ENCODE data around the gene PER1. TPM values are rescaled to one million over a fixed set of nuclear protein-coding genes. Genes with fewer than 3 reads are reported as not detected.

The PER1 gene
- total and polyA plus RNA-seq, 2 of the 13 experiments (the other 11 are each of a cell fraction or from before 2014, with no cell fraction given) = 2.6 to 3.6 TPM

GRCh38 chr17:8186787-8187516, 34.7 kb upstream of the PER1 start (continued):
- TF ChIP-seq, protein P1, sequence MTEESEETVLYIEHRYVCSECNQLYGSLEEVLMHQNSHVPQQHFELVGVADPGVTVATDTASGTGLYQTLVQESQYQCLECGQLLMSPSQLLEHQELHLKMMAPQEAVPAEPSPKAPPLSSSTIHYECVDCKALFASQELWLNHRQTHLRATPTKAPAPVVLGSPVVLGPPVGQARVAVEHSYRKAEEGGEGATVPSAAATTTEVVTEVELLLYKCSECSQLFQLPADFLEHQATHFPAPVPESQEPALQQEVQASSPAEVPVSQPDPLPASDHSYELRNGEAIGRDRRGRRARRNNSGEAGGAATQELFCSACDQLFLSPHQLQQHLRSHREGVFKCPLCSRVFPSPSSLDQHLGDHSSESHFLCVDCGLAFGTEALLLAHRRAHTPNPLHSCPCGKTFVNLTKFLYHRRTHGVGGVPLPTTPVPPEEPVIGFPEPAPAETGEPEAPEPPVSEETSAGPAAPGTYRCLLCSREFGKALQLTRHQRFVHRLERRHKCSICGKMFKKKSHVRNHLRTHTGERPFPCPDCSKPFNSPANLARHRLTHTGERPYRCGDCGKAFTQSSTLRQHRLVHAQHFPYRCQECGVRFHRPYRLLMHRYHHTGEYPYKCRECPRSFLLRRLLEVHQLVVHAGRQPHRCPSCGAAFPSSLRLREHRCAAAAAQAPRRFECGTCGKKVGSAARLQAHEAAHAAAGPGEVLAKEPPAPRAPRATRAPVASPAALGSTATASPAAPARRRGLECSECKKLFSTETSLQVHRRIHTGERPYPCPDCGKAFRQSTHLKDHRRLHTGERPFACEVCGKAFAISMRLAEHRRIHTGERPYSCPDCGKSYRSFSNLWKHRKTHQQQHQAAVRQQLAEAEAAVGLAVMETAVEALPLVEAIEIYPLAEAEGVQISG (CRISPR knock-in tag; IDR thresholded peaks at IDR 0.05) = peak; percentile 18; the same call in 1 of the 2 replicates
- no peak; the same call in 1 of the 2 replicates for TF ChIP-seq ZNF766 (CRISPR knock-in tag; IDR thresholded peaks at IDR 0.05; ENCODE audit: borderline replicate concordance)
- peak; percentile 82; the same call in 1 of the 2 replicates for TF ChIP-seq ZNF333 (CRISPR knock-in tag; IDR thresholded peaks at IDR 0.05; ENCODE audit: borderline replicate concordance)
- peak in 1 of 2 experiments; percentile 52; a peak in 2 of 4 replicates for TF ChIP-seq KLF16 (CRISPR knock-in tag; IDR thresholded peaks at IDR 0.05)
- no peak for TF ChIP-seq MZF1 (CRISPR knock-in tag; IDR thresholded peaks at IDR 0.05; ENCODE audit: borderline replicate concordance)
- TF ChIP-seq MEIS2 (CRISPR knock-in tag; IDR thresholded peaks at IDR 0.05) = peak; percentile 44
- TF ChIP-seq ZNF597 (CRISPR knock-in tag; IDR thresholded peaks at IDR 0.05) = peak; percentile 88; the same call in 1 of the 2 replicates
- TF ChIP-seq BCL6 (CRISPR knock-in tag; IDR thresholded peaks at IDR 0.05) = peak; percentile 49; the same call in 1 of the 2 replicates
- TF ChIP-seq HNRNPLL (IDR thresholded peaks at IDR 0.05; ENCODE audit: low read depth, low read length, poor library complexity, severe bottlenecking) = no peak
- peak; percentile 36 for TF ChIP-seq SIX1 (CRISPR knock-in tag; IDR thresholded peaks at IDR 0.05; ENCODE audit: borderline replicate concordance)
- TF ChIP-seq LCORL (IDR thresholded peaks at IDR 0.05) = no peak
- TF ChIP-seq LCORL (CRISPR knock-in tag; IDR thresholded peaks at IDR 0.05) = no peak; the same call in none of the 2 replicates
- no peak for TF ChIP-seq SYNCRIP (IDR thresholded peaks at IDR 0.05; ENCODE audit: insufficient read depth, low read depth, low read length)
- 0 out of 2 replicates have a peak, but pooled peaks have one; percentile 72 for TF ChIP-seq ISX (CRISPR knock-in tag; conservative IDR thresholded peaks at IDR 0.05)
- peak; percentile 15 for TF ChIP-seq ISL2 (CRISPR knock-in tag; IDR thresholded peaks at IDR 0.05)
- TF ChIP-seq HIVEP1 (CRISPR knock-in tag; IDR thresholded peaks at IDR 0.05) = no peak
- peak; percentile 1; the same call in 1 of the 2 replicates for TF ChIP-seq FOXO1 (CRISPR knock-in tag; IDR thresholded peaks at IDR 0.05)
- no peak; the same call in 1 of the 2 replicates for TF ChIP-seq WIZ (CRISPR knock-in tag; IDR thresholded peaks at IDR 0.05)
- peak; percentile 32; the same call in 1 of the 2 replicates for TF ChIP-seq SP4 (CRISPR knock-in tag; IDR thresholded peaks at IDR 0.05)
- TF ChIP-seq, protein P2, sequence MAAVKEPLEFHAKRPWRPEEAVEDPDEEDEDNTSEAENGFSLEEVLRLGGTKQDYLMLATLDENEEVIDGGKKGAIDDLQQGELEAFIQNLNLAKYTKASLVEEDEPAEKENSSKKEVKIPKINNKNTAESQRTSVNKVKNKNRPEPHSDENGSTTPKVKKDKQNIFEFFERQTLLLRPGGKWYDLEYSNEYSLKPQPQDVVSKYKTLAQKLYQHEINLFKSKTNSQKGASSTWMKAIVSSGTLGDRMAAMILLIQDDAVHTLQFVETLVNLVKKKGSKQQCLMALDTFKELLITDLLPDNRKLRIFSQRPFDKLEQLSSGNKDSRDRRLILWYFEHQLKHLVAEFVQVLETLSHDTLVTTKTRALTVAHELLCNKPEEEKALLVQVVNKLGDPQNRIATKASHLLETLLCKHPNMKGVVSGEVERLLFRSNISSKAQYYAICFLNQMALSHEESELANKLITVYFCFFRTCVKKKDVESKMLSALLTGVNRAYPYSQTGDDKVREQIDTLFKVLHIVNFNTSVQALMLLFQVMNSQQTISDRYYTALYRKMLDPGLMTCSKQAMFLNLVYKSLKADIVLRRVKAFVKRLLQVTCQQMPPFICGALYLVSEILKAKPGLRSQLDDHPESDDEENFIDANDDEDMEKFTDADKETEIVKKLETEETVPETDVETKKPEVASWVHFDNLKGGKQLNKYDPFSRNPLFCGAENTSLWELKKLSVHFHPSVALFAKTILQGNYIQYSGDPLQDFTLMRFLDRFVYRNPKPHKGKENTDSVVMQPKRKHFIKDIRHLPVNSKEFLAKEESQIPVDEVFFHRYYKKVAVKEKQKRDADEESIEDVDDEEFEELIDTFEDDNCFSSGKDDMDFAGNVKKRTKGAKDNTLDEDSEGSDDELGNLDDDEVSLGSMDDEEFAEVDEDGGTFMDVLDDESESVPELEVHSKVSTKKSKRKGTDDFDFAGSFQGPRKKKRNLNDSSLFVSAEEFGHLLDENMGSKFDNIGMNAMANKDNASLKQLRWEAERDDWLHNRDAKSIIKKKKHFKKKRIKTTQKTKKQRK (IDR thresholded peaks at IDR 0.05; ENCODE audit: low read length) = no peak
- TF ChIP-seq BRCA1 (CRISPR knock-in tag; IDR thresholded peaks at IDR 0.05) = no peak
- TF ChIP-seq, protein P3, sequence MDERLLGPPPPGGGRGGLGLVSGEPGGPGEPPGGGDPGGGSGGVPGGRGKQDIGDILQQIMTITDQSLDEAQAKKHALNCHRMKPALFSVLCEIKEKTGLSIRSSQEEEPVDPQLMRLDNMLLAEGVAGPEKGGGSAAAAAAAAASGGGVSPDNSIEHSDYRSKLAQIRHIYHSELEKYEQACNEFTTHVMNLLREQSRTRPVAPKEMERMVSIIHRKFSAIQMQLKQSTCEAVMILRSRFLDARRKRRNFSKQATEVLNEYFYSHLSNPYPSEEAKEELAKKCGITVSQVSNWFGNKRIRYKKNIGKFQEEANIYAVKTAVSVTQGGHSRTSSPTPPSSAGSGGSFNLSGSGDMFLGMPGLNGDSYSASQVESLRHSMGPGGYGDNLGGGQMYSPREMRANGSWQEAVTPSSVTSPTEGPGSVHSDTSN (CRISPR knock-in tag; IDR thresholded peaks at IDR 0.05) = no peak
- no peak for TF ChIP-seq PLRG1 (conservative IDR thresholded peaks at IDR 0.05)

Data from HepG2 (cell line).